GM21367 (cell line): ENCODE data around the gene NBPF3.
"Not testable (repeated sequence)": the region's sequence is repeated elsewhere in the genome, so short reads cannot be mapped to it uniquely, and the experiment has no call there.

Experiments
- ATAC-seq: cut with Tn5 transposase; IDR thresholded peaks from one replicate; pipeline ENCODE4 v1.9.1; 2021; ENCODE audit not compliant: unreplicated experiment

Gene NBPF3

GRCh38 chr1:21439721-21440629, at the start of gene NBPF3:
Gene NBPF3, plus strand, starts transcription at chr1:21440137. Its CDS starts 4,950 bp downstream, at chr1:21445087.
- ATAC-seq = peak; percentile 83

- no peak for ATAC-seq
Measured at GRCh38 chr1:21391497-21391896, 48.4 kb upstream of the NBPF3 start.

GRCh38 chr1:21392587-21393263, 47.2 kb upstream of the NBPF3 start:
- ATAC-seq = no peak

- ATAC-seq = no peak
Measured at GRCh38 chr1:21396516-21396915, 43.4 kb upstream of the NBPF3 start.

- ATAC-seq = no peak
Measured at GRCh38 chr1:21397813-21398188, 42.1 kb upstream of the NBPF3 start.

- not testable (repeated sequence) for ATAC-seq
Measured at GRCh38 chr1:21401726-21402346, 38.1 kb upstream of the NBPF3 start.

GRCh38 chr1:21406659-21407058, 33.3 kb upstream of the NBPF3 start:
- no peak for ATAC-seq

- ATAC-seq = not testable (repeated sequence)
Measured at GRCh38 chr1:21409897-21410296, 30.0 kb upstream of the NBPF3 start.

GRCh38 chr1:21414015-21414414, 25.9 kb upstream of the NBPF3 start:
- no peak for ATAC-seq

GRCh38 chr1:21420378-21420777, 19.6 kb upstream of the NBPF3 start:
- ATAC-seq = not testable (repeated sequence)

- ATAC-seq = not testable (repeated sequence)
Measured at GRCh38 chr1:21421307-21421706, 18.6 kb upstream of the NBPF3 start.

GRCh38 chr1:21427798-21428480, 12.0 kb upstream of the NBPF3 start:
- not testable (repeated sequence) for ATAC-seq

- not testable (repeated sequence) for ATAC-seq
Measured at GRCh38 chr1:21428481-21429073, 11.4 kb upstream of the NBPF3 start.

- ATAC-seq = not testable (repeated sequence)
Measured at GRCh38 chr1:21429210-21429609, 10.7 kb upstream of the NBPF3 start.

GRCh38 chr1:21430875-21431274, 9.1 kb upstream of the NBPF3 start:
- not testable (repeated sequence) for ATAC-seq

- ATAC-seq = no peak
Measured at GRCh38 chr1:21434394-21434793, 5.5 kb upstream of the NBPF3 start.

- ATAC-seq = no peak
Measured at GRCh38 chr1:21435646-21436487, 4.1 kb upstream of the NBPF3 start.

GRCh38 chr1:21436488-21437340, 3.2 kb upstream of the NBPF3 start:
- ATAC-seq = no peak

GRCh38 chr1:21437341-21437640, 2.6 kb upstream of the NBPF3 start:
- ATAC-seq = no peak
